Activated T-cell treated with anti-CD3 and anti-CD28 coated beads for 48 hours (primary cell): ENCODE results near the gene TM7SF3.

ENCODE experiments used
- DNase-seq: peaks from one replicate; pipeline ENCODE4 v3.0.0-alpha.2; 2020; ENCODE audit warnings: low read depth

Gene TM7SF3

GRCh38 chr12:27014859-27015729 lies 910 bp upstream of the TM7SF3 start:
- no peak for DNase-seq

- no peak for DNase-seq
These were observed 536 bp downstream of the TM7SF3 start for GRCh38 chr12:27013611-27014084.

GRCh38 chr12:27012982-27013255 lies 1.3 kb downstream of the TM7SF3 start:
- DNase-seq, result no peak

GRCh38 chr12:27012239-27012981 lies 1.8 kb downstream of the TM7SF3 start:
- DNase-seq, result no peak

GRCh38 chr12:27009881-27010301 lies 4.3 kb downstream of the TM7SF3 start:
- no peak for DNase-seq

- no peak for DNase-seq
These were observed 6.1 kb downstream of the TM7SF3 start for GRCh38 chr12:27008081-27008480.

GRCh38 chr12:27006797-27007467 lies 7.3 kb downstream of the TM7SF3 start:
- no peak for DNase-seq

GRCh38 chr12:27005495-27005894 lies 8.7 kb downstream of the TM7SF3 start:
- no peak for DNase-seq

GRCh38 chr12:27003421-27004381 lies 10.5 kb downstream of the TM7SF3 start:
- DNase-seq, result no peak

GRCh38 chr12:27002141-27002540 lies 12.0 kb downstream of the TM7SF3 start:
- DNase-seq, result no peak

- no peak for DNase-seq
These were observed 12.5 kb downstream of the TM7SF3 start for GRCh38 chr12:27001663-27002062.

GRCh38 chr12:27000961-27001360 lies 13.2 kb downstream of the TM7SF3 start:
- DNase-seq, result no peak

GRCh38 chr12:26997003-26997402 lies 17.2 kb downstream of the TM7SF3 start:
- no peak for DNase-seq

GRCh38 chr12:26995706-26996105 lies 18.5 kb downstream of the TM7SF3 start:
- DNase-seq, result no peak

GRCh38 chr12:26994109-26994508 lies 20.1 kb downstream of the TM7SF3 start:
- no peak for DNase-seq

GRCh38 chr12:26991826-26992225 lies 22.4 kb downstream of the TM7SF3 start:
- no peak for DNase-seq

GRCh38 chr12:26989873-26990272 lies 24.3 kb downstream of the TM7SF3 start:
- no peak for DNase-seq

- no peak for DNase-seq
These were observed 25.5 kb downstream of the TM7SF3 start for GRCh38 chr12:26988703-26989102.

- no peak for DNase-seq
These were observed 26.4 kb downstream of the TM7SF3 start for GRCh38 chr12:26987634-26988424.

- DNase-seq, result no peak
These were observed 31.3 kb downstream of the TM7SF3 start for GRCh38 chr12:26982866-26983265.

GRCh38 chr12:26979733-26980132 lies 34.5 kb downstream of the TM7SF3 start:
- DNase-seq, result no peak
